ENCODE measurements around the gene SMTNL1.
A peak's percentile ranks its signal among the peaks of the same experiment; 100 is the strongest.

Gene SMTNL1

GRCh38 chr11:57597461-57597915 lies 60.1 kb downstream of the SMTNL1 start, which contains the start of gene SERPING1:
SERPING1 (plus strand) TSS chr11:57597685; CDS start chr11:57598271, 586 bp downstream.
- DNase-seq (ENCODE audit: extremely low read depth, low read depth) = no peak
- TF ChIP-seq CTCF (IDR thresholded peaks at IDR 0.05; ENCODE audit: low read depth, low read length) = no peak

GRCh38 chr11:57597916-57598830 lies 60.8 kb downstream of the SMTNL1 start:
- peak; percentile 35 for DNase-seq (ENCODE audit: extremely low read depth, low read depth)
- TF ChIP-seq CTCF (IDR thresholded peaks at IDR 0.05; ENCODE audit: low read depth, low read length) = no peak

- no peak for TF ChIP-seq CTCF (IDR thresholded peaks at IDR 0.05; ENCODE audit: low read depth, low read length)
- DNase-seq (ENCODE audit: extremely low read depth, low read depth) = no peak
Measured at GRCh38 chr11:57598831-57599155, 61.4 kb downstream of the SMTNL1 start.

GRCh38 chr11:57599381-57599780 lies 62.0 kb downstream of the SMTNL1 start:
- no peak for TF ChIP-seq CTCF (IDR thresholded peaks at IDR 0.05; ENCODE audit: low read depth, low read length)
- DNase-seq (ENCODE audit: extremely low read depth, low read depth) = no peak

Data from AG09319 (cell line).